ENCODE measurements around the gene GALNT15. TPM values are rescaled to one million over a fixed set of nuclear protein-coding genes. Genes with fewer than 3 reads are reported as not detected.
A peak's percentile ranks its signal among the peaks of the same experiment; 100 is the strongest.

GALNT15 gene
- total RNA-seq, 2 donors from 2014 or later: 0.30 TPM; not detected in 1

DNA sequence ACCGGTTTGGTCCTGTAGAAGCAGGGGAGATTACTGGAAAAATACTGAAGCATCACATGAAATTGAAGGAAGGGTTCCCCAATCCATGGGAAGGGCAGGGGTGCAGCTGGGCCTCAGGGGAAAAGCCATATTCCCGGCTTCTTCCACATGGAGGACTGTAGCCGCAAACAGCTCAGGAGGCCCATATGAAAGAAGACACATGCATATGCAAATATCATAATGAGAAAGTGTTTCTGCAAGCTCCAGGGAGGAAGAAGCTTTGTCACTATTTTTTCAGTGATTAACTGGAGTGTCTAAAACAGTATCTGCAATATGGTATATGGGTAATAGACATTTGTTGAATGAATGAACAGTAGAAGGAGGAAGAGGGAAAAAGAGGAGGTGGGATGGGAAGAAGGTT lies 71.1 kb downstream of the GALNT15 start:
- no peak overlapping the region for H3K27ac Mint-ChIP-seq
- H3K36me3 Mint-ChIP-seq (ENCODE audit: insufficient read depth in 2 of 2): no peaks in the 10 kb centered on the region
- no peaks in the 10 kb centered on the region for H3K27me3 Mint-ChIP-seq (ENCODE audit: low read depth)
- H3K9me3 Mint-ChIP-seq: no peaks in the 10 kb centered on the region
- DNase-seq (no peak), ATAC-seq (replicated peaks in 1 of 2) (no peak)
- peaks cover 19% of the 10 kb centered on the region for H3K4me1 Mint-ChIP-seq (ENCODE audit: low read depth)
- no peak overlapping the region for H3K4me3 Mint-ChIP-seq

DNA sequence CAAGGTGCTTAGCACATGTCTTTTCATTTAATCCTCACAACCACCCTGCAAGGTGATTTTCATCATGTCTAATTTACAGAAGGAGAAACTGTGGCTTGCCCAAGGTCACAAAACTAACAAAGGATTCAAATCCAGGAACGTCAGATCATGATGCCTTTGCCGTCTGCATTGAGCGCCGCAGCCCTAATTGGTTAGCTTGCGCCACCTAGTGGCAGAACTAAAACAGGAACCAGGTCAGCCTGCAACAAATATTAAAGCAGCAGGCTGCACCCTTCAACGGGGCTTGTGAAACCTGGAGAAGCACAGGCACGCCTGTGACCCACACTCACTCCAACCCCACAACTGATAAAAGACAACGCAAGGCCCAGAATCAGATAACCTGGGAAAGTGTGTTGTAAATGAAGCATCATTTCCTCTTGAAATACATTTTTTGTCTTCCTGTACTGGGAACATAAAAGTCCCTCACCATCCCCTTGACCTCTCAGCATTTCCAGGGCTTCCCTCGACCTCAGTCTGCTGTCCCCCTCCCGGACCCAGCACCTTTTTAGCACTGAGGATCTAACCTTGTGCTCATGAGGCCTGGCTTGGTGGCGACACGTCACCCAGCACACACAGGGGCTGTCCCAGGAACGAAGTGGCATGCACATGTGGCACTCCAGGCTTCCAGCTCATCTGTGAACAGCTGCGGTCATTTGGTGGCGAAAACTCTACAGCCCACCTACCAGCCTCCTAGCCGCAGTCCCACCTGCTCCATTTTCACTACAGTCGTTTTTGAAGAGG lies 73.0 kb downstream of the GALNT15 start:
- no peak overlapping the region for H3K27ac Mint-ChIP-seq
- peak; percentile 78 to 82 for ATAC-seq (replicated peaks in 1 of 2)
- no peaks in the 10 kb centered on the region for H3K27me3 Mint-ChIP-seq (ENCODE audit: low read depth)
- no peaks in the 10 kb centered on the region for H3K36me3 Mint-ChIP-seq (ENCODE audit: insufficient read depth in 2 of 2)
- H3K4me1 Mint-ChIP-seq (ENCODE audit: low read depth): peaks cover 14% of the 10 kb centered on the region
- peak overlapping the region in 1 of 2 donors; percentile 65 for H3K4me3 Mint-ChIP-seq
- no peaks in the 10 kb centered on the region for H3K9me3 Mint-ChIP-seq
- DNase-seq: peak; percentile 76 to 81

DNA sequence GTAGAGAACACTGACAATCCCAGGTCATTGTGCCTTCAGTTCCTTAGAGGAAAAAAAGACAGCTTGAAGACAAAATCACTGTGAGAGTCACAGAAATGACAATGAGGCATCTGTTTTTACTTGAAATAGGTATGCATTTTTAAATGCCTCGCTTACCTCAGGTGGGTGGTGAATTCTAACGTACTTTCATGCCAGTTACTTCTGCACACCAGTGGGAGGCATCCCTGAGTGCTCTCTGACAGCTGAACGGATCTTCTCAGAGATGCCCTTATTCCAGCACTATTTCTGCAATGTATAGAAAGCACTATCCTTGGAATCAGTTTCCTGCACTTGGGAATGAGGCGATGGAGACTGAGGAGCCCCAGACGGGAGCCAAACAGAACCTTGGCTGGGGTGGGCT lies 74.1 kb downstream of the GALNT15 start:
- ATAC-seq (replicated peaks in 1 of 2): no peak
- H3K4me3 Mint-ChIP-seq: no peak overlapping the region
- no peak for DNase-seq
- no peaks in the 10 kb centered on the region for H3K9me3 Mint-ChIP-seq
- no peaks in the 10 kb centered on the region for H3K27me3 Mint-ChIP-seq (ENCODE audit: low read depth)
- H3K36me3 Mint-ChIP-seq (ENCODE audit: insufficient read depth in 2 of 2): no peaks in the 10 kb centered on the region
- peaks cover 20% of the 10 kb centered on the region for H3K4me1 Mint-ChIP-seq (ENCODE audit: low read depth)
- no peak overlapping the region for H3K27ac Mint-ChIP-seq

DNA sequence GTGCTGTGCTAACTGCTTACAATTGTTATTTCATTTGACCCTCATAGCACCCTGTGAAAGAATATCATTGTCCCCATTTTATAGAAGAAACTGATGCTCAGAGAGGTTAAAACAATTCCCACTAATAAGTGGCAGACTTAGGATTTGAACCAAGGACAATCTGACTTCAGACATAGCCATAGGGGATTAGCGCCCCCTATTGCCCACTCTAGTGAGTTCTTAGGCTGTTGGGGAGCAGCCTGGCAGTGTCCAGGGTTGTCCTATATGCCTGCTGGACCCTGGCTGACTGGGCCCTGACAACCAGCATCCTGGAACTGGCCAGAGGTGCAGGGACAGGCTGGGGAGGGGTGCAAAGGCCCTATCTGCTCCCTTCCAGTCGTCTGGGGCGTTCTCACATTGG lies 74.9 kb downstream of the GALNT15 start:
- no peaks in the 10 kb centered on the region for H3K36me3 Mint-ChIP-seq (ENCODE audit: insufficient read depth in 2 of 2)
- DNase-seq (peak; percentile 33 to 43), ATAC-seq (replicated peaks in 1 of 2) (no peak)
- no peak overlapping the region for H3K4me3 Mint-ChIP-seq
- peaks cover 18% of the 10 kb centered on the region for H3K4me1 Mint-ChIP-seq (ENCODE audit: low read depth)
- no peaks in the 10 kb centered on the region for H3K27me3 Mint-ChIP-seq (ENCODE audit: low read depth)
- no peaks in the 10 kb centered on the region for H3K9me3 Mint-ChIP-seq
- no peak overlapping the region for H3K27ac Mint-ChIP-seq

DNA sequence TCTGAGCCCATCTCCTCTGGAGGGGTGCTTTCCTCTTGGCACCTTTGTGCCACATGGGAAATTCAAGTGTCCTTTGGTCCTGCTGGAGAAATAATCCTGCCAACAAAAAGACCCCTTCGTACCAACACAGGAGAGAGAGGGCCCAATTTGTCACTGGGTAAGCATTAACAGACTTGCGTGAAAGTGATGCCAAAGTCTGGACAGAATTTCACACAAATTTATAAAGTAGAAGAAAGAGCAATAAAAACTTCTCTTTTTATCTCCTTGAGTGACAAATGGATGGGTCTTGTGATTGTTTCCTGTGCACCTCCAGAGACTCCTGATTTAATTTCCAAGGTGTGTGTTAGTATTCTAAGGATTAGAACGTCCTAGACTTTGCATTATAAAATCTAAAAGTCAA lies 75.4 kb downstream of the GALNT15 start:
- ATAC-seq (replicated peaks in 1 of 2): no peak
- no peak for DNase-seq
- H3K27me3 Mint-ChIP-seq (ENCODE audit: low read depth): no peaks in the 10 kb centered on the region
- H3K9me3 Mint-ChIP-seq: no peaks in the 10 kb centered on the region
- peaks cover 23% of the 10 kb centered on the region for H3K4me1 Mint-ChIP-seq (ENCODE audit: low read depth)
- no peaks in the 10 kb centered on the region for H3K36me3 Mint-ChIP-seq (ENCODE audit: insufficient read depth in 2 of 2)
- H3K4me3 Mint-ChIP-seq: no peak overlapping the region
- no peak overlapping the region for H3K27ac Mint-ChIP-seq

DNA sequence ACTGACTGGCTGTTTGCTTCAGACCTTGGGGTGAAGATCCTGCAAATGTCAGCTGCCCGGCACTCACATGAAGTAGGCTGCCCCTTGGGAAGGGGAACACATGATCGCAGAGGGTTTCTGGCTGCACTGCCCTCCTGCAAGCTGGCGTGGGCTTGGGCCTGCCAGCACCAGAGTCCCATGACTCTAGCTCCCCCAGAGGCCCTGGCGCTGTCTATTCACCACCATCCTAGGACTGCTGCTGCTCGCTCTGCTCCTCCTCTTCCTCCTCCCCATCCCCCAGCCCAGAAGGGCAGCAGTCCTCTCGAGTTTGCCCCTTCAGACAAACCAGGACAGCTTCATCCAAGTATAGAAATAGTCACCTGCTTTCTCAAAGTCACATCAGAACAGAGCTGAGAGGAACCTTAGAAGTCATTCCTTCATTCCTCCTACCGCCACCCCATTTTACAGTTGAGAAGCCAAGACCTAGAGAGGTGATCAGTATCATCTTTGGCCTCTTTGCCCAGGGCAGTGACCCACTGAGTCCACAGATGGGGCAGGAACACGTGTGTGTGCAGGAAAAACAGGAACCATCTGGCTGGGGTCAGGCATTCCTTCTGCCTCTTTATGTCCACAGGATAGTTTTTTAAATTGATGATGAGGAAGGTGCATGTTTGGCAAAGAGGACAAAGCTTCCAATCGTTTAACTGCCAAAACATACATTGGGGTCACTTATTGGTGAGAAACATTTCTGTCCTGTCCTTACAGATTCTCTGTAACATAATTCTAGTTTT lies 77.0 kb downstream of the GALNT15 start:
- H3K27me3 Mint-ChIP-seq (ENCODE audit: low read depth): no peaks in the 10 kb centered on the region
- no peaks in the 10 kb centered on the region for H3K9me3 Mint-ChIP-seq
- H3K36me3 Mint-ChIP-seq (ENCODE audit: insufficient read depth in 2 of 2): no peaks in the 10 kb centered on the region

DNA sequence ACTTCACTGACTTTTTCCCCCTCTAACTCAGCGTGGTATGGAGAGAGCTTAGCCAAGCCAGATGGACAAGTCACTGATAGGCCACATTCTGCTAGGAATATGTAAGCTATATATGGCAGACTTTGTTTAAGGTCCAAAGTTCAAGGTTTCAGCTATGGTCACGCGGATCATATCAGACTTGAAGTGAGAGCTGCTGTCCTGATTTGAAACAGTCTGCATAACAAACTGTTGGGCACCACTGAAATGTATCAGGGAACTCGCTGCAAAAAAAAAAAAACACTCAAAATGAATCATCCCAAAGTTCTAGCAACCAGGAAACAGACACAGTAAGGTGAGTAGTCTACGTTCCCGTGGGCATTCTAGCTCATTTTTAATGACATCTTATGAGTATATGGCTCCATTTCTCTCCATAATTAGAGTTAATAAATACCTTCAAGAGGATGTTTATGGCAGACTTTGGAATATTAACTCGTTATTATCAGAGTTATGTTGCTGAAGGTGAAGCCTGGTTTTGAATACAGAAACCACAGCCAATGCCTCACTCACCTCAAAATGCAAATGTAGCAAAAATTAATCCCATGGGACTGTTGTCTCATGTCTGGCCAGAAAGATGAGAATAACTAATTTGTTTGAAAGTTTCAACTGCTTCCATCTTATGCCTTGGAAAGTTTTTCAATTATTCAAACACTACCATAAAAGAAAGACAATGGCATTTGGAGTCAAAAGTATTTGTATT lies 77.9 kb downstream of the GALNT15 start:
- no peak for DNase-seq
- H3K9me3 Mint-ChIP-seq: no peaks in the 10 kb centered on the region
- H3K27me3 Mint-ChIP-seq (ENCODE audit: low read depth): no peaks in the 10 kb centered on the region
- peaks cover 31% of the 10 kb centered on the region for H3K4me1 Mint-ChIP-seq (ENCODE audit: low read depth)
- H3K27ac Mint-ChIP-seq: no peak overlapping the region
- no peak overlapping the region for H3K4me3 Mint-ChIP-seq
- no peaks in the 10 kb centered on the region for H3K36me3 Mint-ChIP-seq (ENCODE audit: insufficient read depth in 2 of 2)
- no peak for ATAC-seq (replicated peaks in 1 of 2)

More for the DNA sequence above, 77.0 kb downstream of the GALNT15 start:
- ATAC-seq (replicated peaks in 1 of 2) (no peak), DNase-seq (no peak)
- Mint-ChIP-seq H3K4me3 (no peak overlapping the region), H3K4me1 (ENCODE audit: low read depth) (peaks cover 31% of the 10 kb centered on the region), H3K27ac (no peak overlapping the region)

DNA sequence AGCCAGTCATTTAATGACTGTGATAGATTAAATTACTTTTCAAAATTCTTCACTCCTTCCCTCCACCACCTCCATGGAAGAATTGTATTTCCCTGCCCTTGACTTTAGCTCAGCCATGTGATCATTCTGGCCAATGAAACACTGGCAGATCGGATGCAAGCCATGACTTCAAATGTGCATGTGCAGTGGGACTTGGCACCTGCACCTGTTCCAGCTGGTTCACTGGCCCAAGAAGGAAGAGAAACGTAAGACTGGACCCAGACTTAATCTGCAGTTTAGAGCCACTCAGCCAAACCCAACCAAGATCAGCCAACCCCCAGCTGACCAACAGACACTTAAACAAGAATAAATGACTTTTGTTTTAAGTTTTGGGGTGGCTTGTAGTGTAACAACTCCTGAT lies 78.5 kb downstream of the GALNT15 start:
- no peaks in the 10 kb centered on the region for H3K9me3 Mint-ChIP-seq
- no peak for ATAC-seq (replicated peaks in 1 of 2)

DNA sequence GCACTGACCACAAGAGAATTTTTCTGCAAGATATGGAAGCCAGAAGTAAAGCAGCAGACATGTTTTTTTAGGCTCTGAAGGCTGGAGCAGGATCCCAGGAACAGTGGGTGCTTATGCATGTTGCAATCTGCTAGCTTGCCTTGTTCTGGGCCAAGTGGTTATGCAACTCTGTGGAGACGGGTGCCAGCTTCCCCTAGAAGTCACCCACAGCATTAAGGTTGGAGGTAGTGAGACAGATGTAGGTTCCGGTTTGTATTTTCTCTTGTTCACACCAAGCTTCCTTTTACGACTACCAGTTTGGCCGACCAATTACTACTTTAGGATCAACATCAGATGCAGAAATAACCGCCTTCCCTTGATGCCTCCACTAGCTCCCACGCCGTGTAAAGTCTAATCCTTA lies 79.1 kb downstream of the GALNT15 start:
- H3K27me3 Mint-ChIP-seq (ENCODE audit: low read depth): no peaks in the 10 kb centered on the region
- H3K36me3 Mint-ChIP-seq (ENCODE audit: insufficient read depth in 2 of 2): no peaks in the 10 kb centered on the region
- ATAC-seq (replicated peaks in 1 of 2): no peak
- H3K9me3 Mint-ChIP-seq: no peaks in the 10 kb centered on the region
- no peak for DNase-seq
- H3K27ac Mint-ChIP-seq: no peak overlapping the region
- H3K4me1 Mint-ChIP-seq (ENCODE audit: low read depth): peaks cover 23% of the 10 kb centered on the region
- no peak overlapping the region for H3K4me3 Mint-ChIP-seq

More for the DNA sequence above, 78.5 kb downstream of the GALNT15 start:
- Mint-ChIP-seq H3K27ac (no peak overlapping the region), H3K27me3 (ENCODE audit: low read depth) (no peaks in the 10 kb centered on the region), H3K4me3 (no peak overlapping the region), H3K4me1 (ENCODE audit: low read depth) (peaks cover 26% of the 10 kb centered on the region), H3K36me3 (ENCODE audit: insufficient read depth in 2 of 2) (no peaks in the 10 kb centered on the region)
- no peak for DNase-seq

DNA sequence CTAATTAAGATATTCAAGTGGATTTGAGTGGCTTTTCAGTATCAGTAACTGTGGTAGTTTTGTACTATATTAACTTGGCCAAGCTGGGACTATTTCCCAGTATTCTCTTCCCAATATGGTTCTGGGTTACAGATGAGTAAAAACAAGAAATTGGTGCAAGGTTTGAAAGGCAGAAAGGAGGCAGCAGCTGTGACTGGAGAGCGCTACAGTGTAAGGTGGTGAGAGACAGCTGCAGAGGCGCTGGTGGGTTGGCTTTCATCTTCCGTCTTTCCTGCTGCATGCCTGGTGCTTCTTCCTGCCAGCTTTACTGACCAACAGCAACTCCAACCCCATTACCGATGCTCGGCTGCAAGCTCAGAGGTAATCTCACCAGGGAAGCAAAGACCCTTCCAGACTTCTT lies 80.4 kb downstream of the GALNT15 start:
- Mint-ChIP-seq H3K4me1 (ENCODE audit: low read depth) (peaks cover 23% of the 10 kb centered on the region), H3K36me3 (ENCODE audit: insufficient read depth in 2 of 2) (peaks cover 0 to 3% of the 10 kb centered on the region in 2 donors), H3K9me3 (no peaks in the 10 kb centered on the region), H3K27me3 (ENCODE audit: low read depth) (no peaks in the 10 kb centered on the region), H3K4me3 (peak overlapping the region; percentile 48 to 82), H3K27ac (no peak overlapping the region)
- ATAC-seq (replicated peaks in 1 of 2) (peak; percentile 60 to 74), DNase-seq (no peak)

DNA sequence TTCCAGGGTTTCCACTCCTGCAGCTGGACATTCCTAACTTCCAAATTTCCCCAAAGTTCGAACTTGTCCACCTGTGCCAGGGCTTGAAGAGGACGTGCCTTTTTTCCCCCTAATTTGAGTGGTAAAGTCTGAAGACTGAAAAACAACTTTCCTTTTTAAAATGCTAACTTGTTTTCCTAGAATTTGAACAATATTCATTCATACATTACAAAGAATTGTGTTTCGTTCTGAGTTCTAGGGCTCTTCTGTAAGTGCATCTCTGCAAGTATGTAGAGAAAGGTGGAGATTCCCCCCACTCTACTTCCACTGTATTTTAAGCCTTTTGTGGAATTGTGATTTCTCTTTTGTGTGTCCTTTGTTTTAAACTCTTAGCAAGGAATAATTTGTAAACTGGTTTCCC lies 80.8 kb downstream of the GALNT15 start:
- Mint-ChIP-seq H3K27me3 (ENCODE audit: low read depth) (no peaks in the 10 kb centered on the region), H3K4me3 (peak overlapping the region; percentile 48 to 82), H3K4me1 (ENCODE audit: low read depth) (peaks cover 23% of the 10 kb centered on the region), H3K9me3 (no peaks in the 10 kb centered on the region), H3K36me3 (ENCODE audit: insufficient read depth in 2 of 2) (peaks cover 0 to 6% of the 10 kb centered on the region in 2 donors), H3K27ac (no peak overlapping the region)
- DNase-seq: no peak
- peak; percentile 25 to 37 for ATAC-seq (replicated peaks in 1 of 2)

DNA sequence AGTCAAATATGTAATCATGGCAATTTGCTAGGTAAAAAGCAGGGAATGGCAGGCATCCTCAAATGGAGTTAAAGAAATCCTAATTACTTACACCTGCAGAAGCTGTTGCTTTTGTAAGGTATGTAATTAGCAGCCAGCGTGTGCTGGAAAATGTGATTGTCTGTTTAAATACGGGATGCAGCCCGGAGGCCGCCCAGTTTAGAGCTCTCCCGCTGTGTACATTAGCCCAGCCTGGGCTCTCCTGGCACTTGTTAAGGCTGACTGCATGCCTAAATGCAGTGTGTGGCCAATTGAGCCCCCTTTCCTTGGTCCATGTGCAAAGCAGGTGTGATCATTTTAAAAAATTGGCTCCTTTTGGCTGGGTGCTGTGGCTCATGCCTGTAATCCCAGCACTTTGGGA lies 81.2 kb downstream of the GALNT15 start:
- DNase-seq: no peak
- H3K9me3 Mint-ChIP-seq: no peaks in the 10 kb centered on the region
- no peak for ATAC-seq (replicated peaks in 1 of 2)
- H3K4me1 Mint-ChIP-seq (ENCODE audit: low read depth): peaks cover 23% of the 10 kb centered on the region
- no peak overlapping the region for H3K27ac Mint-ChIP-seq
- H3K36me3 Mint-ChIP-seq (ENCODE audit: insufficient read depth in 2 of 2): peaks cover 0 to 6% of the 10 kb centered on the region in 2 donors
- peak overlapping the region in 1 of 2 donors; percentile 82 for H3K4me3 Mint-ChIP-seq
- H3K27me3 Mint-ChIP-seq (ENCODE audit: low read depth): no peaks in the 10 kb centered on the region

DNA sequence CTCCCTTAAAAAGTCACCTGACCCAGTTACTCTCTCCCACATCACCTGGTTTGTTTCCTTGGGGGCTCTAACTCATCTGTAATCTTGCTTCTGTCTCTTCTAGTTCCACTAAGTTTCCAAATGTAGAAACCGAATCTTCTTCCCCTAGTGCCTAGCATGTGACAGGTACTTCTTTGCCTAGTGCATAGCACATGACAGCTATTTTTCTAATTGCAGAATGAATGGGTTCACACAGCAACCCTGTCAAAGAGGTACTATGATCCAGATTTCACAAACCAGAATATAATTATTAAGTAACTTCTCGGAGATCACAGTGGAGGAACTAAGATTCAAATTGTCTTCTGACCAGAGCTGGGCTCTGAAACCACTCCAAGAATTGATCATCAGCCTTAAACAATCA lies 82.8 kb downstream of the GALNT15 start:
- Mint-ChIP-seq H3K27ac (no peak overlapping the region), H3K36me3 (ENCODE audit: insufficient read depth in 2 of 2) (peaks cover 0 to 6% of the 10 kb centered on the region in 2 donors), H3K27me3 (ENCODE audit: low read depth) (no peaks in the 10 kb centered on the region), H3K4me3 (no peak overlapping the region), H3K4me1 (ENCODE audit: low read depth) (peaks cover 23% of the 10 kb centered on the region), H3K9me3 (no peaks in the 10 kb centered on the region)
- DNase-seq (no peak), ATAC-seq (replicated peaks in 1 of 2) (no peak)
